Pulmonary artery endothelial cell (primary cell): Measurements from ENCODE around the gene PWP2. TPM values are rescaled to one million over a fixed set of nuclear protein-coding genes. Genes with fewer than 3 reads are reported as not detected.
"Not testable (repeated sequence)": the region's sequence is repeated elsewhere in the genome, so short reads cannot be mapped to it uniquely, and the experiment has no call there.

Experiments
- DNase-seq: peaks from one replicate; pipeline ENCODE4 v3.0.0-alpha.2; 2011; ENCODE audit warnings: low read depth, low spot score
- total RNA-seq: library from RNA; depleted of rRNA; stranded (reverse); fragments of >200 nt; gene quantifications from 2 replicates; pipeline ENCODE4 v1.2.3, GENCODE V29; 2014

Gene PWP2
- total RNA-seq, 1 donor from 2014 or later, result 6.3 TPM

DNA sequence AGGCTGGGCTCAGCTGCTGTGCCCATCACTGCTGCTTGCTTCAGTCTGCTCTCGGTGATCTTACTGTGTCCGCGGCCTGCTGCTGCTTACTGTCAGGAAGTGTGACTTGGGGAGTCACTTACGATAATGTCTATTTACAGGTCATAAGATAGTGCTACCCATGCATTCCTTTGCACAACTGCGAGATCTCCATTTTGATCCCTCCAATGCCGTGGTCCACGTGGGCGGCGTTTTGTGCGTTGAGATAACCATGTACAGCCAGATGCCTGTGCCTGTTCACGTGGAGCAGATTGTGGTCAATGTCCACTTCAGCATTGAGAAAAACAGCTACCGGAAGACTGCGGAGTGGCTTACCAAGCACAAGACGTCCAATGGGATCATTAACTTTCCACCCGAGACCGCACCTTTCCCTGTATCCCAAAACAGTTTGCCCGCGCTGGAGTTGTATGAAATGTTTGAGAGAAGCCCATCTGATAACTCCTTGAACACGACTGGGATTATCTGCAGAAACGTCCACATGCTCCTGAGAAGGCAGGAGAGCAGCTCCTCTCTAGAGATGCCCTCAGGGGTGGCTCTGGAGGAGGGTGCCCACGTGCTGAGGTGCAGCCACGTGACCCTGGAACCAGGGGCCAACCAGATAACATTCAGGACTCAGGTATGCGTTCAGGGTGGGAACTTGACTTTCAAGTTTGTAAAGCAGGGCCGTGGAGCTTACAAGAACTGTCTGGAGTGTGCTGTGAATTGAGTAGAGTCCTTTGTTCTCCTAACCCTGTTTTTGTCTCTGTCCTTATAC, 24.4 kb upstream of the PWP2 start:
- no peak for DNase-seq

DNA sequence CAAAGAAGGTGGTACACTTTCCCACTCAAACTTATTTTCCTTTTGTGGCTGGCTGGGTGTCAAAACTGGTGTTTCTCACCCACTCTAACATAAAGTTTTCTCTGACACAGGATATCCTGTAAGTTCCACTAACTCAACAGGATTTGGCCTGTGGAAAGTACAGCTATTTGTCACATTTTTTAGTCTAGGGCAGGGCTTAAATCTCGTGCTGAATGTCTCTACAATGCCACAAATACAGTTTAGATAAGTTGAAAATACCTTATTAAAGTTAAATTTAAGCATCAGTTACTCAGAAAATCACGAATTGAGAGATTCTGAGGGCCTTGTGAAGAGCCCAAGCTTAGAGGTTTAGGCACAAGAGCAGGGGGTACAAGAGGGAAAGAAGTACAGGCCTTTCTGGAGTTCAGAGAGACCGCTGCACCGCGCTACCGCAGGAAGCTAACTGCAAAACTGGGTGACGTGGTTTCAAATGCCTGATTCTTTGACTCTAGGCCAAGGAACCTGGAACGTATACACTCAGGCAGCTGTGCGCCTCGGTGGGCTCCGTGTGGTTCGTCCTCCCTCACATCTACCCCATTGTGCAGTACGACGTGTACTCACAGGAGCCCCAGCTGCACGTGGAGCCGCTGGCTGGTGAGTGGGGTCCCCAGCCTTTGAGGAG, 23.4 kb upstream of the PWP2 start:
- peak; percentile 41 for DNase-seq

DNA sequence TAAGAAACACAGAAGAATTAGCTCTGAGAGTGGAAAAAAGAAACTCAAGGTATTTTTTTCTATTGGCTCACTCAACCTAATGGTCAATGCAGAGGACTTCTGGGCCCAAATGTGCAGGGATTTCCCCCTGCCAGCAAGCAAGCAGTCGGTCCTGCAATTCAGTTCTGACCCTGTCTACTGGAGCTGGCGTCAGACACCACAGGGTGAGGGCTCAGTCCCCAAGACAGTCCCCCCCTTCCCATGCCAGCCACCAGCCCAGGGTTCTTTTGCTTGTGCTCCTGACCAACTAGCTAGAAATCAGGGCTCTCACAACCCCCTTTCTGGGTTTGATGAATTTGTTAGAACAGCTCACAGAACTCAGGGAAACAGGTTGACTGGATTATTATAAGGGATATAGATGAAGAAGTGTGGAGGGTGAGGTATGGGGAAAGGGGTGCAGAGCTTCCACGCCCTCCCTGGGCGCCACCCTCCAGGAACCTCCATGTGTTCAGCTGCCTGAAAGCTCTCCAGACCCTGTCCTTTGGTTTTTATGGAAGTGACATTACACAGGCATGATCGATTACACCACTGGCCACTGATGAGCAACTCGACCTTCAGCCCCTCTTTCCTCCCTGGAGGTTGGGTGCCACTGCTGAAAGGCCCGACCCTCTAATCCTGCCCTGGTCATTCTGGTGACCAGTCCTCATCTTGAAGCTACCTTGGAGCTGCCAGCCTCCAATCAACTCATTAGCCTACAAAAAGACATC, 22.5 kb upstream of the PWP2 start:
- DNase-seq, result no peak

GRCh38 chr21:44085491-44086321, 21.5 kb upstream of the PWP2 start:
- DNase-seq, result no peak

DNA sequence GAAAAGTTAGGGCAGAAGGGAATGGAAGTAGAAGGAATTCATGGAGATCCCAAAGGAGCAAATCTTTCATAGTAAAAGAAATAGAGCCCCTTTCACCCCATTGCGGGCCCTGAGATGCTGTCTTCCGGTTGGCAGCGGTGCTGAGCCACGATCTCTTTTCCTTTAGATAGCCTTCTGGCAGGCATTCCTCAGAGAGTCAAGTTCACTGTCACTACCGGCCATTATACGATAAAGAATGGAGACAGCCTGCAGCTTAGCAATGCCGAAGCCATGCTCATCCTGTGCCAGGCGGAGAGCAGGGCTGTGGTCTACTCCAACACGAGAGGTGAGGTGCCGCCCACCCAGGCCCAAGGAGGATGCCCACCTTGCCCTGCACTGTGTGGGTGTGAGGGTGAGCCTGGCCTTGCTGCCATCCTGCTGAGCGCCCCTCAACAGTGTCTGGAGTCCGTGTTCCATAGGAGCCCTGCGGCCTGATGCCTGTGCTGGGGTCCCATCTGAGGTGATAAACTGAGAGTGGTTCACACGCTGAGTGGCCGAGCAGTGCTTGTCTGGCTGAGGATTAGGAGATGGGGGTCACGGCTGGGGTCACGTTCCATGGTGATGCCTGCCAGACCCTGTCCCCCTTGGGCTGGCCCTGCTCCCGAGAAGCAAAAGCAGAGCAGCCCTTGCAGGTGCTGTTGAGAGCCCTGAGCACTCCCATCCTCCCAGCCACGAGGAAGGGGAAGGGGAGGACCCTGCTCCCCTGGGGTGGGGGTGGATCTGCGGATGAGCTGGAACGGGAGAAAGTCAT, 20.4 kb upstream of the PWP2 start:
- no peak for DNase-seq

- no peak for DNase-seq
Observed at GRCh38 chr21:44087426-44088400, 19.5 kb upstream of the PWP2 start.

GRCh38 chr21:44088401-44088780, 18.8 kb upstream of the PWP2 start:
- DNase-seq, result no peak

DNA sequence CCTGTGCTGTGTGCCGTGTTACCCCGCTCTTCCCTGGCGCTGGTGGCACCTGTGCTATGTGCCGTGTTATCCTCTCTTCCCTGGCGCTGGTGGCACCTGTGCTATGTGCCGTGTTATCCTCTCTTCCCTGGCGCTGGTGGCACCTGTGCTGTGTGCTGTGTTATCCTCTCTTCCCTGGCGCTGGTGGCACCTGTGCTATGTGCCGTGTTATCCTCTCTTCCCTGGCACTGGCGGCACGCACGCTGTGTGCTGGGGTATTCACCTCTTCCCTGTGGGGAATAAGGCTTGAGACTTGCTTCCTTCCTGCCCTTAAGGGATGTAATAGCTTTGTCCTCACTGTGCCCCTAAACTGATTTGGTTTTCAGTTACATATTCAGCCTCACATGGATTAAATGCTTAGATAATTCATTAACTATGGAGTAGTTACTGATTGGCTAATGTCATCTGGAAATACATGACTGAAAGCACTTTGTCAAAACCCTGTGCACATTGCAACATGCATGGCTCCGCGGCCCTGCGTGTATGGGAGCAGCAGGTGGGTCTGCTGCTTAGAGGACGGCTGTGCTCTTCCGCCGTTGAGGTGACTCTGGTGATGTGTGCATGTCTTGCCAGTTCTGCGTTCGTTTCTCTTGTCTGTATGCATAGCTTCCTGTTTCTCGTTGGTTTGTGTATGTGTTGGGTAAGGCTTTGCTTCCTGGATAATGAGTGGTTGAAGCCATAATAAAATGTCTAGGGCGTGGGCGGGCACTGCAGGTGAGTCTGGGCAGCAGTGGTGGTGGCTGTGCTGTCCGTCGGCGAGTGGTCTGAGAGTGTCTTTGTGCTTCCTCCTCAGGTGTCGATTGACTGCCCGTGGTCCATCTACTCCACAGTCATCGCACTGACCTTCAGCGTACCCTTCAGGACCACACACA, 17.9 kb upstream of the PWP2 start:
- DNase-seq, result no peak

DNA sequence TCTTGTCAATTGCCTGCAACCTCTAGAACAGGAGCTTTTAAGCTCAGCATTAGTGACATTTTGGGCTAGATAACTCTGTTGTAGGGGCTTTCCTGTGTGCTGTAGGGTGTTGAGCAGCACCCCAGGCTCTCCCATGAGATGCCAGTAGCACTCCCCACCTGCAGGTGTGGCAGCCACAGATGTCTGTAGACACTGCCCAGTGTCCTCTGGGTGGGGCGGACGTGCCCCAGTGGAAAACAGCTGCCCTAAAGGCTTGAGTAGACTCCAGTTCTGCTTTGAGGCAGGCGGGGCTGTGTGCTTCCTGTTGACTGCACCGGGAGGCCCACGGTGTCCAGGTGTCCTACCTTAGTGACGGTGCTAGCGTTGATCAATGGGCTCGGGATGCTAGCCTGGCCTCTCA, 16.9 kb upstream of the PWP2 start:
- DNase-seq, result no peak

- DNase-seq, result no peak
Observed at GRCh38 chr21:44092211-44092610, 15.0 kb upstream of the PWP2 start.

DNA sequence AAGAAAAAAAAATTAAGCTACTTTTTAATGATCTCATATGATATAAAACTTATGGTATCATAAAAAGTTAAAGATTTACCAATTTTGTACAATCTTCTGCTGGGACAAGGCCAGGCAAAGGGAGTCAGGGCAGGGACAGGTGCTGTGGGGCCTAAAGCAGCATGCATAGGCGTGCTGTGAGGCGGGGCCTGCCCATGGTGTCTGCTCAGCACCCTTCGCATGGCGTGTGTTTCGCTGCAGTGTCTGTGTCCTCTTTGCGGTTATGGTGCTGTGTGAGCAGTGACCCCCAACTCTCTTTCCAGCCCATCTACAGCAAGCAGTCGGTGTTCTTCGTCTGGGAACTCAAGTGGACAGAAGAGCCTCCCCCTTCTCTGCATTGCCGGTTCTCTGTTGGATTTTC, 13.4 kb upstream of the PWP2 start:
- no peak for DNase-seq

- DNase-seq, result no peak
Observed at GRCh38 chr21:44094832-44095231, 12.4 kb upstream of the PWP2 start.

GRCh38 chr21:44098507-44098906, 8.7 kb upstream of the PWP2 start:
- not testable (repeated sequence) for DNase-seq

- not testable (repeated sequence) for DNase-seq
Observed at GRCh38 chr21:44098964-44099363, 8.2 kb upstream of the PWP2 start.

DNA sequence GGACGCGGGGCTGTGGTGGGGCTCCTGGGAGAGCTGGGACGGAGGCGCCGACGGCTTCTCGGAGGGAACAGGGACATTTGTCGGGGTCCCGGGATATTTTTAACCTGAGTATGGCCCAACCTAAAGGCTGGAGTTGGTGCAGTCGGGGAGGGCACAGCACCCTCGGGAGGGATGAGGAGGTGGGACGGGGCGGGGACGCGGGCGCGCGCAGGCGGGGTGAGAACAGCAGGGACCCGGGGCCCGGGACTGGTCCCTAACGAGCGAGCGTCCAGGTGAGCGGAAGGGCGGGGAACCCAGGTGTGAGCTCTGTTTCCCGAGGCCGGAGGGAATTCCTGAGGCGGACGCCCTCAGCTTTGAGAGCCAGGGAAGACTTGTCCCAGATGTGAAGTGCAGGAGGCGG, 390 bp downstream of the PWP2 start:
- not testable (repeated sequence) for DNase-seq

DNA sequence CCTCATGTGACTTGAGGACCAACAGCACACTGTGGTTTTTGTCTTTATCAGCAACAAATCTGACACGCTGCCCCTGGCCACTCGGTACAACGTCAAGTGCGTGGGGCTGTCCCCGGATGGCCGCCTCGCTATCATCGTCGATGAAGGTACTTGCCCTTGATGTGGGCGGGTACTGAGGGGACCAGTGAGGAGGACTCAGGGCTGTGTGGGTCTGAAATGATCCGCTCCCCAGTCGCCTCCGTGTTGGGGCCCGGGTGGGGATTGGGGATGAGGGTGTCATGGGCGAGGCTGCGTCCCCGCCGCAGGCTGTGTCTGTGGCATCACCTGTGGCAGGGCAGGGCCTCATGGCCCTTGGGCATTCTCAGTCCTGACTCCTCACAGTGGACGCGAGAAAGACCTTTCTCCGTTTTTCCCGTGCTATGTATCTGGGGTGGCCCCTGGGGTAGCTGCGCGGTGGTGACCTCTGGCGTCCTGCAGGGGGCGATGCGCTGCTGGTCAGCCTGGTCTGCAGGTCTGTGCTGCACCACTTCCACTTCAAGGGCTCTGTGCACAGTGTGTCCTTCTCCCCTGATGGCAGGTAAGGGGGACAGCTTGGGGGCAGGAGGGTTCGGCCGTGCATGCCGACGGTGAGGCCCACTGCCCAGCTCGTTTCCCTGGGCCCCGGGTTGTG, 6.6 kb downstream of the PWP2 start:
- not testable (repeated sequence) for DNase-seq

DNA sequence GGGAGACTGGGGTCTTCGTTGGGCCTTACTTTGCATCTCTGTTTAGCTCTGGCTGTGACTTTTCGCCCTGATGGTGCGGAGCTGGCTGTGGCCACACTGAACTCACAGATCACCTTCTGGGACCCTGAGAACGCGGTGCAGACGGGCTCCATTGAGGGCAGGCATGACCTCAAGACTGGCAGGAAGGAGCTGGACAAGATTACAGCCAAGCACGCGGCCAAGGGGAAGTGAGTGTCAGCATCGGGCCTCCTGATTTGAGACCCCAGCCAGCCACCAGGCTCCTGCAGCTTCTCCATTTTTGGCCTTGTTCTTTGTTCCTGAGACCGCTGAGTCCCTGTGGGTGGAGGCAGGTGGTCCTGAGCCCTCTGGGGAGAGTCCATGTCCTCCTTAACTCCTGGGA, 14.9 kb downstream of the PWP2 start:
- not testable (repeated sequence) for DNase-seq

DNA sequence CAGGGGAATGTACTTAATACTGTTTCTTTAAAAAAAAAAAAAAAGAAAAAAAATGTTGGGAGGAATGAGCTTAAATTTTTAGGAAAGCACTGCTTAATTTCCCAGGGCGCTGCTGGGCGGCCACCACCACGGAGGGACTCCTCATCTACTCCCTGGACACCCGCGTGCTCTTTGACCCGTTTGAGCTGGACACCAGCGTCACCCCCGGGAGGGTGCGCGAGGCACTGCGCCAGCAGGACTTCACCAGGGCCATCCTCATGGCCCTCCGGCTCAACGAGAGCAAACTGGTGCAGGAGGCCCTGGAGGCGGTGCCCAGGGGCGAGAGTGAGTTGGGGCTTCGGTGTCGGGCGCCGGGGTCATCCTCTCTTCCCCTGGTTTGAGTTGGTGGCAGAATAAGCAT, 20.6 kb downstream of the PWP2 start:
- not testable (repeated sequence) for DNase-seq
